Retinal pigment epithelial cell (primary cell): ENCODE measurements around the gene THBS2.

Experiments used
- DNase-seq: peaks from one replicate; pipeline ENCODE4 v3.0.0-alpha.2; 2010; ENCODE audit warnings: low read depth
- H3K4me3 ChIP-seq: 2 replicates; pipeline ENCODE4 v1.5.1; 2011; ENCODE audit warnings: mild to moderate bottlenecking, low read length, control low read depth, moderate library complexity
- TF ChIP-seq, protein P1 (sequence below): conservative IDR thresholded peaks from 2 replicates; pipeline ENCODE4 v1.5.1; 2011; ENCODE audit warnings: low read depth, low read length, control low read depth, inconsistent platforms

THBS2 gene

GRCh38 chr6:169243661-169244060, 10.0 kb downstream of the THBS2 start:
- H3K4me3 ChIP-seq, result no peak overlapping the region
- DNase-seq, result no peak
- TF ChIP-seq, protein P1, sequence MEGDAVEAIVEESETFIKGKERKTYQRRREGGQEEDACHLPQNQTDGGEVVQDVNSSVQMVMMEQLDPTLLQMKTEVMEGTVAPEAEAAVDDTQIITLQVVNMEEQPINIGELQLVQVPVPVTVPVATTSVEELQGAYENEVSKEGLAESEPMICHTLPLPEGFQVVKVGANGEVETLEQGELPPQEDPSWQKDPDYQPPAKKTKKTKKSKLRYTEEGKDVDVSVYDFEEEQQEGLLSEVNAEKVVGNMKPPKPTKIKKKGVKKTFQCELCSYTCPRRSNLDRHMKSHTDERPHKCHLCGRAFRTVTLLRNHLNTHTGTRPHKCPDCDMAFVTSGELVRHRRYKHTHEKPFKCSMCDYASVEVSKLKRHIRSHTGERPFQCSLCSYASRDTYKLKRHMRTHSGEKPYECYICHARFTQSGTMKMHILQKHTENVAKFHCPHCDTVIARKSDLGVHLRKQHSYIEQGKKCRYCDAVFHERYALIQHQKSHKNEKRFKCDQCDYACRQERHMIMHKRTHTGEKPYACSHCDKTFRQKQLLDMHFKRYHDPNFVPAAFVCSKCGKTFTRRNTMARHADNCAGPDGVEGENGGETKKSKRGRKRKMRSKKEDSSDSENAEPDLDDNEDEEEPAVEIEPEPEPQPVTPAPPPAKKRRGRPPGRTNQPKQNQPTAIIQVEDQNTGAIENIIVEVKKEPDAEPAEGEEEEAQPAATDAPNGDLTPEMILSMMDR, result no peak

- DNase-seq, result no peak
- no peak overlapping the region for H3K4me3 ChIP-seq
- TF ChIP-seq, protein P1, result no peak
These were observed 10.5 kb downstream of the THBS2 start for GRCh38 chr6:169243186-169243585.

DNA sequence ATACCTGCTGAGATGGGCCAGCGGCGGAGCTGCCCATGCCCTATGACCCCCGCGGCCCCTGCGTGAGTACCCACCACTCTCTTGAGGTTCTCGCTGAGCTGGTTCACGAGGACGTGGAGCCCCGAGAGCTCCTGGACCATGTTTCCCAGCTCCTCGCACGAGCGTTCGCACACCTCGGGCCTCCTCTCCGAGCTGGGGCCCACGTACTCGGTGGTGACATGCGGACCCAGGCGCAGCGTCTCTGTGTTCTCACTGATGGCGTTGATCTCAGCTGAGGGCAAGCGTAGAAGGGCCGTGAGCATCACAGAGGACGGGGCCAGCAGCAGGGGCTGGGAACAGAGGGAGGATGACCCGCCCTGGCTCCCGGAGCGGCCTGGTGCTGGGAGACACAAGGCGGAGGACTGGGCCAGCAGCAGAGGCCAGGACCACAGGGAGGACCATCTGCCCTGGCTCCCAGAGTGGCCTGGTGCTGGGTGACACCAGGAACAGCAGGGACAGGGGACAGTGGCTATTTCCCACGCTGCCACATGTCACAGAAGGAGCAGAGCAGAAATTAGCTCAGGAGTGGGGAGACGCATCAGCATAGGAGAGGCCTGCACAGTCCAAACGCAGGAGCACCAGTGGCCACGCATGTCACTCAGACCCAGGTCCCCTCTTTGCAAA, 11.8 kb downstream of the THBS2 start:
- no peak for DNase-seq
- no peak overlapping the region for H3K4me3 ChIP-seq
- TF ChIP-seq, protein P1, result no peak

DNA sequence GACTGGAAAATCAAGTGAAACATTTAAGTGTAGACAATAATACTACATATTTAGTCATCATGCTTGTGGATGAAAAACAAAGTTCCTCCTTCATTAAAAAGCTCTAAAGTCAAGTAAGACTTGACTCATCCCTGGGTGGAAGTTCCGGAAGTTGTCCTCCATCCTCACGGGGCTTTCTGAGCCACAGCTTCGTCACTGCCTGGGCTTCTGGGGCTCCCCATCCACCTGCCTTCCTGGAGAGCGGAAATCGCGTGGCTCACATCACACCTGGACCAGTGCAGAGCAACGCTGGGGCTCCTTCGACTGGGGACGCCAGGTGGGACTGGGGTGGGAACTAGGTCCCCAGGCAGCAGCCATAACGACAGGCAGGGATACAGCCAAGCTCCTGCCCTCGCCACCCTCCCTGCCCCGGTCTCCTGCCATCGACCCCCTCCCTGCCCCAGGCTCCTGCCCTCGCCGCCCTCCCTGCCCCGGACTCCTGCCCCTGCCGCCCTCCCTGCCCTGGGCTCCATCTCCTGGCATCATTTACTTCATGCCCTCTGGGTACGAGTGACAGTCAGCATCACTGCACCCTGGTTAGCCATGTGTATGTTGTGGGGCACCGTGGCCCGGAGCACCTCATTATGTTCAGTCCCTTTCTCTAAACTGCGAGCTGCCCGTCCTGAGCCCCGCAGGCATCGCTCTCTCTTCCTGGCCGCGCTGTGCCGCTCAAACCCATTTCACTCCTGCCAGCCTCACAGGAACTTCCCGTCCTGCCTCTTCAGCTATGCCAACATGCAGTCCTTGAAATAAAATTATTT, 12.9 kb downstream of the THBS2 start:
- H3K4me3 ChIP-seq, result no peak overlapping the region
- TF ChIP-seq, protein P1, result no peak
- DNase-seq, result no peak

- TF ChIP-seq, protein P1, result no peak
- DNase-seq, result no peak
- H3K4me3 ChIP-seq, result no peak overlapping the region
These were observed 13.5 kb downstream of the THBS2 start for GRCh38 chr6:169240125-169240524.

DNA sequence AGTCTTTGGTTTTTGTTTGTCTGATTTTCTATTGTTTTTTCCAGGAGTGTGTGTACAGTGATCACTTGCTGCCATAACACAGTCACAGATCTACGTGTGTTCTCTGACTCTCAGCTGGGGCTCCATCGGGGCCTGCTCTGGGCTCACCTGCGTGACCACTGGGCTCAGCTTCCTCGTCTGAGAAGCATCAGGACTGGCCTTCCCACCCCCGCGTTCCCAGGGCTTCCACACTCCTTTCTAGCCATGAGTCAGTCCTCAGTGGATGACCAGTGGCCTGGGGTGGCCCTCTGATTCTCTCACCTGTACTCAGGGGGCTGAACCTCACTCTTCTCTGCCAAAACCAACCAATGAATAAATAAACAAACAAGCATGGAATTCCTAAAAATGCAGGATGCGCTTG, 14.5 kb downstream of the THBS2 start:
- TF ChIP-seq, protein P1, result no peak
- DNase-seq, result no peak
- no peak overlapping the region for H3K4me3 ChIP-seq

DNA sequence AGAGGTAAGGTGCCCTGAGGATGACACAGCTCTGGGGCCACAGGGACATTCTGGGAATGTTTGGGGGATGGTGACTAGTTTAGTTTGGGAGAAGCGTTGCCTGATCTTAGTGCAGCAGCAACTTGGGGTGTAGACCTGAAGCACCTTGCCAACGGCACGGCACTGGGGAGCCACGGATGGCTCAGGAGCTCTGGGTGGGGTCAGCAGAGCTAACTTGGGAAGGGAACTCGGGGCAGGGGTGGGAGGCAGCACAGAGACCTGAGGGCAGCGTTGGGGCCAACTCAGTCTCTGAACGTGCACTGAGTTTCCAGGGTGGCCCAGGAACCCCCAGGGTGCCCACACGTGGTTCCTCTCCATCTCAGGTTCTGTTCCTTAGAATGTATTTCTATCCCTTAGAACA, 14.9 kb downstream of the THBS2 start:
- H3K4me3 ChIP-seq, result no peak overlapping the region
- TF ChIP-seq, protein P1, result no peak
- no peak for DNase-seq
